Measurements from ENCODE around the gene RPL31. TPM values are rescaled to one million over a fixed set of nuclear protein-coding genes. Genes with fewer than 3 reads are reported as not detected.

RPL31 gene
- total RNA-seq, 2 donors from 2014 or later: 1,597 to 1,823 TPM

DNA sequence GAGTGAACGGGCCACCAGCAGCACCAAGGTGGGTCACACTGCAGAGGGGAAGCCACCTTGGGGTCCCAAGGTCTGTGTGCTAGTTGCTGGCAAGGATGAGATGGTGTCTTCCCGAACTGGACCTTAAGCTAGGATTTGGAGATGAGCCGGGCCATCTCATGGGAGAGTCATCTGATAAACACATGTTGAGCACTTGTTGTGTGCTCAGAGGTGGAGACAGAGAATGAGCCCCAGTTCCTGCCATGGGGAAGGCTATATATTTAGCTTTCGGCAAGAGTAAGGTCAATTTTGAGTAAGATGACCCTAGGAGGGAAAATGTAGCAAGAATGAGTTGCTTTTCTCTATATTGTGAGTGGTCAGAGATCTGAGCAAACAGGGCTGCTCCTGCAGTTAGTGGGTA is 41.4 kb upstream of the RPL31 start:
- Mint-ChIP-seq H3K27me3 (ENCODE audit: insufficient read depth) (no peaks in the 10 kb centered on the region), H3K36me3 (ENCODE audit: low read depth) (no peaks in the 10 kb centered on the region), H3K4me1 (no peaks in the 10 kb centered on the region), H3K27ac (no peak overlapping the region), H3K9me3 (no peaks in the 10 kb centered on the region), H3K4me3 (no peak overlapping the region)
- no peak overlapping the region for H3K27ac ChIP-seq (ENCODE audit: low read depth, low read length)
- no peaks in the 10 kb centered on the region for H3K27me3 ChIP-seq (ENCODE audit: control insufficient read depth, insufficient read depth, low read length, poor library complexity, severe bottlenecking)
- no peaks in the 10 kb centered on the region for H3K4me1 ChIP-seq (ENCODE audit: control insufficient read depth, insufficient read depth, low read length)
- TF ChIP-seq, protein P1, sequence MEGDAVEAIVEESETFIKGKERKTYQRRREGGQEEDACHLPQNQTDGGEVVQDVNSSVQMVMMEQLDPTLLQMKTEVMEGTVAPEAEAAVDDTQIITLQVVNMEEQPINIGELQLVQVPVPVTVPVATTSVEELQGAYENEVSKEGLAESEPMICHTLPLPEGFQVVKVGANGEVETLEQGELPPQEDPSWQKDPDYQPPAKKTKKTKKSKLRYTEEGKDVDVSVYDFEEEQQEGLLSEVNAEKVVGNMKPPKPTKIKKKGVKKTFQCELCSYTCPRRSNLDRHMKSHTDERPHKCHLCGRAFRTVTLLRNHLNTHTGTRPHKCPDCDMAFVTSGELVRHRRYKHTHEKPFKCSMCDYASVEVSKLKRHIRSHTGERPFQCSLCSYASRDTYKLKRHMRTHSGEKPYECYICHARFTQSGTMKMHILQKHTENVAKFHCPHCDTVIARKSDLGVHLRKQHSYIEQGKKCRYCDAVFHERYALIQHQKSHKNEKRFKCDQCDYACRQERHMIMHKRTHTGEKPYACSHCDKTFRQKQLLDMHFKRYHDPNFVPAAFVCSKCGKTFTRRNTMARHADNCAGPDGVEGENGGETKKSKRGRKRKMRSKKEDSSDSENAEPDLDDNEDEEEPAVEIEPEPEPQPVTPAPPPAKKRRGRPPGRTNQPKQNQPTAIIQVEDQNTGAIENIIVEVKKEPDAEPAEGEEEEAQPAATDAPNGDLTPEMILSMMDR (conservative IDR thresholded peaks at IDR 0.05): no peak
- 86 to 89% methylated on average over 2 to 4 of the region's 4 CpGs for WGBS, 2 experiments (ENCODE audit: insufficient coverage in 1 of 2, insufficient read length in 1 of 2)
- no peak overlapping the region for H3K9ac ChIP-seq (ENCODE audit: extremely low read depth, low read length, poor library complexity, severe bottlenecking)
- no peak overlapping the region for H3K4me3 ChIP-seq (ENCODE audit: low read length)
- H3K36me3 ChIP-seq (ENCODE audit: control insufficient read depth, insufficient read depth, low read length): no peaks in the 10 kb centered on the region
- no peaks in the 10 kb centered on the region for H3K9me3 ChIP-seq (ENCODE audit: control insufficient read depth, low read length)
- DNase-seq: no peak

- no peak overlapping the region for H3K27ac Mint-ChIP-seq
Observed at GRCh38 chr2:100962366-100963025, 39.6 kb upstream of the RPL31 start.

GRCh38 chr2:100963026-100963375 is 39.1 kb upstream of the RPL31 start:
- Mint-ChIP-seq H3K4me3 (no peak overlapping the region), H3K36me3 (ENCODE audit: low read depth) (no peaks in the 10 kb centered on the region), H3K9me3 (no peaks in the 10 kb centered on the region), H3K27ac (no peak overlapping the region), H3K4me1 (no peaks in the 10 kb centered on the region), H3K27me3 (ENCODE audit: insufficient read depth) (no peaks in the 10 kb centered on the region)
- H3K36me3 ChIP-seq (ENCODE audit: control insufficient read depth, insufficient read depth, low read length): no peaks in the 10 kb centered on the region
- H3K4me3 ChIP-seq (ENCODE audit: low read length): no peak overlapping the region
- no peaks in the 10 kb centered on the region for H3K27me3 ChIP-seq (ENCODE audit: control insufficient read depth, insufficient read depth, low read length, poor library complexity, severe bottlenecking)
- H3K9me3 ChIP-seq (ENCODE audit: control insufficient read depth, low read length): no peaks in the 10 kb centered on the region
- TF ChIP-seq, protein P1 (conservative IDR thresholded peaks at IDR 0.05): no peak
- no peak overlapping the region for H3K9ac ChIP-seq (ENCODE audit: extremely low read depth, low read length, poor library complexity, severe bottlenecking)
- 86 to 90% methylated on average over 3 to 4 of the region's 4 CpGs for WGBS, 2 experiments (ENCODE audit: insufficient coverage in 1 of 2, insufficient read length in 1 of 2)
- no peak overlapping the region for H3K27ac ChIP-seq (ENCODE audit: low read depth, low read length)
- DNase-seq: no peak
- H3K4me1 ChIP-seq (ENCODE audit: control insufficient read depth, insufficient read depth, low read length): no peaks in the 10 kb centered on the region

More at GRCh38 chr2:100962366-100963025, 39.6 kb upstream of the RPL31 start:
- Mint-ChIP-seq H3K27me3 (ENCODE audit: insufficient read depth) (no peaks in the 10 kb centered on the region), H3K36me3 (ENCODE audit: low read depth) (no peaks in the 10 kb centered on the region), H3K4me1 (no peaks in the 10 kb centered on the region), H3K9me3 (no peaks in the 10 kb centered on the region), H3K4me3 (no peak overlapping the region)
- no peak for DNase-seq
- Histone ChIP-seq H3K36me3 (ENCODE audit: control insufficient read depth, insufficient read depth, low read length) (no peaks in the 10 kb centered on the region), H3K9me3 (ENCODE audit: control insufficient read depth, low read length) (no peaks in the 10 kb centered on the region), H3K4me3 (ENCODE audit: low read length) (no peak overlapping the region), H3K27me3 (ENCODE audit: control insufficient read depth, insufficient read depth, low read length, poor library complexity, severe bottlenecking) (no peaks in the 10 kb centered on the region), H3K9ac (ENCODE audit: extremely low read depth, low read length, poor library complexity, severe bottlenecking) (no peak overlapping the region), H3K4me1 (ENCODE audit: control insufficient read depth, insufficient read depth, low read length) (no peaks in the 10 kb centered on the region), H3K27ac (ENCODE audit: low read depth, low read length) (no peak overlapping the region)
- 91 to 96% methylated on average over 12 of the region's 12 CpGs for WGBS, 2 experiments (ENCODE audit: insufficient coverage in 1 of 2, insufficient read length in 1 of 2)
- TF ChIP-seq, protein P1 (conservative IDR thresholded peaks at IDR 0.05): no peak

Measured in endodermal cell (in vitro differentiated cells).